Stimulated activated CD4-positive, alpha-beta T cell treated with anti-CD3 and anti-CD28 coated beads, TNF-alpha, amount 100 ng/mL, for 24 hours (primary cell): ENCODE measurements around the gene BCDIN3D.

Experiments used
- DNase-seq, 3 experiments: peaks; one replicate each; pipeline ENCODE4 v3.0.0-alpha.2; 2020; ENCODE audit warnings: low read depth in 3 of 3

BCDIN3D gene

GRCh38 chr12:49797449-49797776 is 45.5 kb downstream of the BCDIN3D start:
- no peak for DNase-seq

GRCh38 chr12:49796606-49797448 is 46.1 kb downstream of the BCDIN3D start:
- no peak for DNase-seq

GRCh38 chr12:49796155-49796554 is 46.8 kb downstream of the BCDIN3D start:
- no peak for DNase-seq

- DNase-seq = no peak
Observed at GRCh38 chr12:49795654-49796105, 47.2 kb downstream of the BCDIN3D start.

GRCh38 chr12:49794811-49795653 is 47.9 kb downstream of the BCDIN3D start:
- no peak for DNase-seq

GRCh38 chr12:49794021-49794420 is 48.9 kb downstream of the BCDIN3D start:
- no peak for DNase-seq

- no peak for DNase-seq
Observed at GRCh38 chr12:49793620-49794019, 49.3 kb downstream of the BCDIN3D start.

GRCh38 chr12:49792976-49793580 is 49.8 kb downstream of the BCDIN3D start:
- DNase-seq = no peak

- DNase-seq = no peak
Observed at GRCh38 chr12:49792181-49792970, 50.5 kb downstream of the BCDIN3D start.

- no peak for DNase-seq
Observed at GRCh38 chr12:49791700-49792099, 51.2 kb downstream of the BCDIN3D start.

GRCh38 chr12:49790741-49791555 is 52.0 kb downstream of the BCDIN3D start:
- DNase-seq = no peak

- no peak for DNase-seq
Observed at GRCh38 chr12:49789992-49790391, 52.9 kb downstream of the BCDIN3D start.

- no peak for DNase-seq
Observed at GRCh38 chr12:49787672-49788071, 55.2 kb downstream of the BCDIN3D start.
